Measurements from ENCODE around the gene HHIPL1. TPM values are rescaled to one million over a fixed set of nuclear protein-coding genes. Genes with fewer than 3 reads are reported as not detected.
A peak's percentile ranks its signal among the peaks of the same experiment; 100 is the strongest.

Gene HHIPL1
- total RNA-seq, 5 donors from 2014 or later (not counting 1 experiment from before 2014, with no cell fraction given) = 0.05 to 0.35 (median 0.23) TPM

DNA sequence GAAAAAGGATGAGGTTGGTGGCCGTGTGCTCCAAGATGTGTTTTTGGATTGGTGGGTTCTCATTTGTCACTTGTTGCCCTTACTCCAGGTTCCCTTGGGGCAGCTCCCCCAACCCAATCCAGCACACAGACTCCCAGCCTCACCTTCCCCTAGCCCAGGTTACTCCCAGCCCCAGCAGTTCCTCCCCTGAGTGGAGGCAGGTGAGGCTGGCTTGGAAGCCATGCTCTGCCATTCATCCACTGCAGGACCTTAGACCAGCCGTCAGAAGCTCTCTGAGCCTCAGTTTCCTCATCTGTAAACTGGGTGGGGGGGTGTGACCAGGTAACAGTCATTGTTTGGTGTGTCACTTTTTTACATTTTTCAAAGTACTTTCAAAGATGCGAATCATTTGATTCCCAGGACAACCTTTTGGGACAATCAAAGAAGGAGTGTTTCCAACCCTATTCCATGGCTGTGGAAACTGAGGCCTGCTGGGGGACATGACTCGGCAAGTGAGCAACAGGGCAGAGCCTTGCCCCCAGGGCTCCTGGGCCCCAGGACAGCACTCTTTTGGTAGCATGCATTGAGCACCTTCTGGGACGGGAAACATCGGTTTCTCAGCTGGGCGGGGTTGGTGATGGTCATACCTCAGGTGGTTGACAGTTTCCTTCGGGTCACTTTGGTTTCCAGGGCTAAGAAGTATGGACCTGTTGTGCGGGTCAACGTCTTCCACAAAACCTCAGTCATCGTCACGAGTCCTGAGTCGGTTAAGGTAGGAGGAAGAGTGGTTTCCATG lies 46.4 kb downstream of the HHIPL1 start:
- Histone ChIP-seq H3K9me3 (no peaks in the 10 kb centered on the region), H3K36me3 (ENCODE audit: control insufficient read depth in 2 of 2, extremely low read depth in 1 of 2, insufficient read depth in 1 of 2, low read length in 1 of 2) (no peaks in the 10 kb centered on the region), H3K4me1 (ENCODE audit: control insufficient read depth in 1 of 2, extremely low read depth in 1 of 2, insufficient read depth in 2 of 2, low read length in 2 of 2) (peaks cover 0 to 11% of the 10 kb centered on the region in 2 experiments), H3K4me3 (ENCODE audit: control insufficient read depth in 1 of 2, extremely low read depth in 1 of 2, low read length in 1 of 2) (no peak overlapping the region), H3K27ac (ENCODE audit: low read length) (no peak overlapping the region), H3K27me3 (replicated peaks in 1 of 2; ENCODE audit: control insufficient read depth in 2 of 2, extremely low read depth in 1 of 2, insufficient read depth in 2 of 2, low read length in 1 of 2) (peaks cover 2 to 49% of the 10 kb centered on the region in 2 experiments)
- ATAC-seq (replicated peaks in 1 of 4) = no peak
- DNase-seq = no peak
- 87% methylated on average over 11 of the region's 13 CpGs for WGBS (ENCODE audit: insufficient coverage)
- no peak overlapping the region for H3K27ac Mint-ChIP-seq
- H3K36me3 Mint-ChIP-seq = no peaks in the 10 kb centered on the region
- no peaks in the 10 kb centered on the region for H3K9me3 Mint-ChIP-seq
- peaks cover 9 to 15% (median 14%) of the 10 kb centered on the region in 3 donors for H3K4me1 Mint-ChIP-seq
- peaks cover 28 to 40% of the 10 kb centered on the region in 2 donors for H3K27me3 Mint-ChIP-seq
- ChIA-PET POLR2A (no interaction called here), CTCF (no interaction called here)
- no peak overlapping the region for H3K4me3 Mint-ChIP-seq

GRCh38 chr14:99693918-99694317 lies 49.0 kb downstream of the HHIPL1 start:
- WGBS (ENCODE audit: insufficient coverage) = 50% methylated on average over 2 of the region's 3 CpGs
- H3K9me3 ChIP-seq = no peaks in the 10 kb centered on the region
- CTCF ChIA-PET = interaction anchor here in 1 of 2 donors (0.6 kb wide), 1 partner anchor 391 kb away, joined by 3 read pairs; no protein-coding TSS in a partner anchor

DNA sequence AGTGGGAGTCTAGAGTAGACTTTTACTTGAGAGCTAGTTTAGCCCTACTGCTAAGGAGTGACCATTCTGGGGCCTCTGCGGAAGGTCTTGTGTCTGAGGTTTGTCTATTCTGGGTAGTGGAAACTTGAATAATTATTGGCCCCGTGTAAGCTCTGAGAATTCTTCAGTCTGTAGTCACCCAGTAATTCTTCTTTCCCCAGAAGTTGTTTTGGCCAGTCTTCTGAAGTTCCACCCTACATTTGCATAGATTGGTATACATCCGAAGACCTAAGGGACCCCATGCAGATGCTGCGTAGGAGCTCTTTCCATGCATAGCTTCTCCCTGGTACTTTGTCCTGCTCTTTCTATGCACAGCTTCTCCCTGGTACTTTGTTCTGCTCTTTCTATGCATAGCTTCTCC lies 52.0 kb downstream of the HHIPL1 start:
- no peak overlapping the region for H3K27ac Mint-ChIP-seq
- Histone ChIP-seq H3K36me3 (ENCODE audit: control insufficient read depth in 2 of 2, extremely low read depth in 1 of 2, insufficient read depth in 1 of 2, low read length in 1 of 2) (no peaks in the 10 kb centered on the region), H3K9me3 (no peaks in the 10 kb centered on the region), H3K4me1 (ENCODE audit: control insufficient read depth in 1 of 2, extremely low read depth in 1 of 2, insufficient read depth in 2 of 2, low read length in 2 of 2) (peaks cover 0 to 9% of the 10 kb centered on the region in 2 experiments), H3K27ac (ENCODE audit: low read length) (no peak overlapping the region), H3K4me3 (ENCODE audit: control insufficient read depth in 1 of 2, extremely low read depth in 1 of 2, low read length in 1 of 2) (no peak overlapping the region), H3K27me3 (replicated peaks in 1 of 2; ENCODE audit: control insufficient read depth in 2 of 2, extremely low read depth in 1 of 2, insufficient read depth in 2 of 2, low read length in 1 of 2) (peaks cover 0 to 13% of the 10 kb centered on the region in 2 experiments)
- H3K9me3 Mint-ChIP-seq = peaks cover 0 to under 1% (median 0%) of the 10 kb centered on the region in 3 donors
- DNase-seq (peak in 1 of 35 experiments; percentile 5), ATAC-seq (replicated peaks in 1 of 4) (no peak)
- POLR2A ChIA-PET = no interaction called here
- 87% methylated on average over 2 of the region's 4 CpGs for WGBS (ENCODE audit: insufficient coverage)
- H3K4me3 Mint-ChIP-seq = no peak overlapping the region
- CTCF ChIA-PET = no interaction called here
- peaks cover 8% of the 10 kb centered on the region in 2 donors for H3K27me3 Mint-ChIP-seq
- H3K36me3 Mint-ChIP-seq = peaks cover under 1% of the 10 kb centered on the region
- H3K4me1 Mint-ChIP-seq = peaks cover 0 to 11% (median 4%) of the 10 kb centered on the region in 3 donors

More at GRCh38 chr14:99693918-99694317, 49.0 kb downstream of the HHIPL1 start:
- DNase-seq (no peak), ATAC-seq (replicated peaks in 1 of 4) (no peak)
- Mint-ChIP-seq H3K27ac (no peak overlapping the region), H3K9me3 (no peaks in the 10 kb centered on the region), H3K27me3 (peaks cover 25 to 26% of the 10 kb centered on the region in 2 donors), H3K4me1 (peaks cover 0 to 6% (median 0%) of the 10 kb centered on the region in 3 donors), H3K36me3 (no peaks in the 10 kb centered on the region), H3K4me3 (no peak overlapping the region)
- no peak overlapping the region for H3K27ac ChIP-seq (ENCODE audit: low read length)
- H3K27me3 ChIP-seq (replicated peaks in 1 of 2; ENCODE audit: control insufficient read depth in 2 of 2, extremely low read depth in 1 of 2, insufficient read depth in 2 of 2, low read length in 1 of 2) = peaks cover 2 to 34% of the 10 kb centered on the region in 2 experiments
- H3K4me3 ChIP-seq (ENCODE audit: control insufficient read depth in 1 of 2, extremely low read depth in 1 of 2, low read length in 1 of 2) = no peak overlapping the region
- POLR2A ChIA-PET = no interaction called here
- H3K4me1 ChIP-seq (ENCODE audit: control insufficient read depth in 1 of 2, extremely low read depth in 1 of 2, insufficient read depth in 2 of 2, low read length in 2 of 2) = peaks cover 0 to 3% of the 10 kb centered on the region in 2 experiments
- no peaks in the 10 kb centered on the region for H3K36me3 ChIP-seq (ENCODE audit: control insufficient read depth in 2 of 2, extremely low read depth in 1 of 2, insufficient read depth in 1 of 2, low read length in 1 of 2)

DNA sequence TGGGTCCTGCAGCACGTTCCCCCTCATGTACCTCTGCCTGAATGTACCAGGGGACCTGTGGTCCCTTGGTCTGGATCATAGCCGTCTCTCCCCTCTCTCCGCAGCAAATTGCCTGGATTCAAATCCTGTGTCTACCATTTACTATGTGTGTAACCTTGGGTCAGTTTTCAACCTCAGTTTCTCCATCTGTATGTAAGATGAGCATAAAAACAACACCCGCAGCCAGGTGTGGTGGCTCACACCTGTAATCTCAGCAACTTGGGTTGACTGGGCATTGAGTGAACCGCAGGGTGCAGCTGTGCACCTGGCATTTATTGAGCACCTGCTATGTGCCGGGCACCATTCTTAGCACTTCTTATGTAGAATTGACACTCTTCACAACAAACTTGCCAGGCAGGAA lies 53.3 kb downstream of the HHIPL1 start:
- ChIA-PET POLR2A (no interaction called here), CTCF (no interaction called here)
- ATAC-seq (replicated peaks in 1 of 4) (no peak), DNase-seq (no peak)
- Mint-ChIP-seq H3K4me3 (no peak overlapping the region), H3K27me3 (peaks cover 8 to 12% of the 10 kb centered on the region in 2 donors), H3K36me3 (peaks cover 8% of the 10 kb centered on the region), H3K27ac (no peak overlapping the region), H3K4me1 (peaks cover 0 to 11% (median 4%) of the 10 kb centered on the region in 3 donors), H3K9me3 (peaks cover 4 to 10% (median 5%) of the 10 kb centered on the region in 3 donors)
- WGBS (ENCODE audit: insufficient coverage) = 83% methylated on average over 2 of the region's 6 CpGs
- Histone ChIP-seq H3K4me1 (ENCODE audit: control insufficient read depth in 1 of 2, extremely low read depth in 1 of 2, insufficient read depth in 2 of 2, low read length in 2 of 2) (peaks cover 0 to 9% of the 10 kb centered on the region in 2 experiments), H3K36me3 (ENCODE audit: control insufficient read depth in 2 of 2, extremely low read depth in 1 of 2, insufficient read depth in 1 of 2, low read length in 1 of 2) (no peaks in the 10 kb centered on the region), H3K27ac (ENCODE audit: low read length) (no peak overlapping the region), H3K9me3 (no peaks in the 10 kb centered on the region), H3K27me3 (replicated peaks in 1 of 2; ENCODE audit: control insufficient read depth in 2 of 2, extremely low read depth in 1 of 2, insufficient read depth in 2 of 2, low read length in 1 of 2) (peaks cover 0 to 13% of the 10 kb centered on the region in 2 experiments), H3K4me3 (ENCODE audit: control insufficient read depth in 1 of 2, extremely low read depth in 1 of 2, low read length in 1 of 2) (no peak overlapping the region)

DNA sequence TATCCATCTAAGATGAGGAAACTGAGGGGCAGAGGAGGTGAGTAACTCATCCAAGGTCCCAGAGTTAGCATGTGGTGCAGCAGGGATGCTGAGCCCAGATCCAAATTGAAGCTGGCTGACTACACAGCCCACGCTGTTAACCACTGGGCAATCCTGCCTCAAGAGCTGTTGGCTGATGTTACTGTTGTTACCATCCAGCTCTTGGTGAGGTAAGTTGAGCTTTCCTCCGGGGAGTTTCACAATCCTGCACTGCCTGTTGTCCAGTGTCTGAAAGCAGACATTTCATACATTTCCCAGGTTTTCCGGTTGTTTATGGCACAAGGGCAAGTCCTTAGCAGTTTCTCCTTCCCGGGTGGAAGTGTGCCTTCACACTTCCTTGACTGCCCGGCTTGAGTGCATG lies 53.7 kb downstream of the HHIPL1 start:
- ATAC-seq (replicated peaks in 1 of 4) = no peak

DNA sequence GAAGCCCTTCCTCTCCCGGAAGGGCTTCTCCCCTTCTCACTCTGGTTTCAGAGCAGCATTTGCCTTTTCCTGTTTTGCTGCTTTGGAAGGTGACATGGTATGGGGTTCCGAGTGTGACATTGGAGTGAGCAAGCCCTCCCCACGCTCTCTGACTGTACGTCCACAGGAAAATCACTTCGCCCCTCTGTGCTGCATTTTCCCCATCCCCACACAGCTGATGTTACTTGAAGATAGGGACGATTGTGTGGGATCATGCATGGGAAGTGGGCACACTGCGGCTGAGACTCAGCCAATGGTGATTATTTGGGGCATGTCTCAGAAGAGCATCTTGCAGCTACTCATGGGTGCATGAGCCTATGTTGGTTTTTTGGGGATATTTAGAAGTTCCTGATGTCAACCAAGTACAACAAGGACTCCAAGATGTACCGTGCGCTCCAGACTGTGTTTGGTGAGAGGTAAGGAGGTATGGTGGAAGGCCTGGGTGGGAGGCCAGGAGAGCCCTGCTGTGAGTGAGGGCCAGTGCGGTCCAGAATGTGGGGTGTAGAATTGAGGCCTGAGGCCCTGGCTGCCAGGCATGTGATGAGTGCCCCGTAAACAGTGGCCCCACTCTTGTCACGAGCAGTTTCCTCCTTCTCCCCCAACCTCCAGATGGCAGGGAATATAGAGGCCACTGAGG lies 54.3 kb downstream of the HHIPL1 start:
- WGBS (ENCODE audit: insufficient coverage) = 81% methylated on average over 4 of the region's 12 CpGs

More for the DNA sequence above, 53.7 kb downstream of the HHIPL1 start:
- no peak overlapping the region for H3K4me3 ChIP-seq (ENCODE audit: control insufficient read depth in 1 of 2, extremely low read depth in 1 of 2, low read length in 1 of 2)
- peaks cover 0 to 9% of the 10 kb centered on the region in 2 experiments for H3K4me1 ChIP-seq (ENCODE audit: control insufficient read depth in 1 of 2, extremely low read depth in 1 of 2, insufficient read depth in 2 of 2, low read length in 2 of 2)
- H3K9me3 ChIP-seq = no peaks in the 10 kb centered on the region
- ChIA-PET CTCF (interaction anchor here in 1 of 2 donors (0.6 kb wide), 1 partner anchor 665 kb away, joined by 4 read pairs; no protein-coding TSS in a partner anchor), POLR2A (no interaction called here)
- H3K4me3 Mint-ChIP-seq = no peak overlapping the region
- peaks cover 0 to 11% (median 4%) of the 10 kb centered on the region in 3 donors for H3K4me1 Mint-ChIP-seq
- DNase-seq = peak in 1 of 35 experiments; percentile 7
- peaks cover 8 to 16% of the 10 kb centered on the region in 2 donors for H3K27me3 Mint-ChIP-seq
- peaks cover 0 to 13% of the 10 kb centered on the region in 2 experiments for H3K27me3 ChIP-seq (replicated peaks in 1 of 2; ENCODE audit: control insufficient read depth in 2 of 2, extremely low read depth in 1 of 2, insufficient read depth in 2 of 2, low read length in 1 of 2)
- peaks cover 12% of the 10 kb centered on the region for H3K36me3 Mint-ChIP-seq
- no peaks in the 10 kb centered on the region for H3K36me3 ChIP-seq (ENCODE audit: control insufficient read depth in 2 of 2, extremely low read depth in 1 of 2, insufficient read depth in 1 of 2, low read length in 1 of 2)
- H3K27ac ChIP-seq (ENCODE audit: low read length) = no peak overlapping the region
- WGBS (ENCODE audit: insufficient coverage) = 33% methylated on average over 3 of the region's 5 CpGs
- no peak overlapping the region for H3K27ac Mint-ChIP-seq
- peaks cover 8 to 14% (median 9%) of the 10 kb centered on the region in 3 donors for H3K9me3 Mint-ChIP-seq

More for the DNA sequence above, 54.3 kb downstream of the HHIPL1 start:
- H3K4me1 ChIP-seq (ENCODE audit: control insufficient read depth in 1 of 2, extremely low read depth in 1 of 2, insufficient read depth in 2 of 2, low read length in 2 of 2) = peaks cover 0 to 9% of the 10 kb centered on the region in 2 experiments
- H3K27ac Mint-ChIP-seq = no peak overlapping the region
- H3K36me3 ChIP-seq (ENCODE audit: control insufficient read depth in 2 of 2, extremely low read depth in 1 of 2, insufficient read depth in 1 of 2, low read length in 1 of 2) = no peaks in the 10 kb centered on the region
- peaks cover 0 to 11% (median 4%) of the 10 kb centered on the region in 3 donors for H3K4me1 Mint-ChIP-seq
- ChIA-PET CTCF (interaction anchor here (0.6 kb wide), 2 partner anchors 163 to 664 kb away, joined by 3 to 4 read pairs; no protein-coding TSS in a partner anchor), POLR2A (no interaction called here)
- H3K9me3 Mint-ChIP-seq = peaks cover 9 to 17% (median 10%) of the 10 kb centered on the region in 3 donors
- no peak overlapping the region for H3K27ac ChIP-seq (ENCODE audit: low read length)
- no peak overlapping the region for H3K4me3 ChIP-seq (ENCODE audit: control insufficient read depth in 1 of 2, extremely low read depth in 1 of 2, low read length in 1 of 2)
- no peak overlapping the region for H3K4me3 Mint-ChIP-seq
- H3K9me3 ChIP-seq = no peaks in the 10 kb centered on the region
- peak in 1 of 35 experiments; percentile 3 for DNase-seq
- H3K27me3 Mint-ChIP-seq = peaks cover 8 to 16% of the 10 kb centered on the region in 2 donors
- H3K27me3 ChIP-seq (replicated peaks in 1 of 2; ENCODE audit: control insufficient read depth in 2 of 2, extremely low read depth in 1 of 2, insufficient read depth in 2 of 2, low read length in 1 of 2) = peaks cover 0 to 13% of the 10 kb centered on the region in 2 experiments
- peaks cover 15% of the 10 kb centered on the region for H3K36me3 Mint-ChIP-seq
- ATAC-seq (replicated peaks in 1 of 4) = no peak
